HEK293 (cell line): ENCODE data around the gene CLPTM1.
A peak's percentile ranks its signal among the peaks of the same experiment; 100 is the strongest.

Experiments used
- CTCF ChIA-PET: fragments of 350-600 bp; formaldehyde crosslinking; extraction: SDS; loops from one replicate; lab custom pipeline; 2021; ENCODE audit warnings: antibody characterized with exemption; lab: Yijun Ruan, JAX
- POLR2A ChIA-PET: fragments of 300-600 bp; formaldehyde crosslinking; extraction: SDS; loops from one replicate; lab custom pipeline; 2020; ENCODE audit warnings: antibody characterized with exemption, inconsistent platforms; lab: Yijun Ruan, JAX
- H3K27ac ChIP-seq: fragments of 200-500 bp; sonication (Bioruptor generic); 2 replicates; pipeline ENCODE4 v1.5.1; 2014; ENCODE audit warnings: low read depth, low read length, control low read depth, inconsistent platforms; ENCODE audit errors: extremely low read depth
- H3K36me3 ChIP-seq, 2 experiments: fragments of 200-500 bp in 1 of 2; sonication (Bioruptor generic) in 1 of 2; 1 replicate in 1 of 2; 2 replicates in 1 of 2; pipeline ENCODE4 v1.5.1; 2014 to 2017; ENCODE audit warnings: inconsistent platforms in 2 of 2, low read length in 2 of 2; ENCODE audit not compliant: control insufficient read depth in 2 of 2, insufficient read depth in 1 of 2
- H3K4me1 ChIP-seq: fragments of 200-500 bp; sonication (Bioruptor generic); 2 replicates; pipeline ENCODE4 v1.5.1; 2014; ENCODE audit warnings: mild to moderate bottlenecking, low read length, inconsistent platforms; ENCODE audit not compliant: control insufficient read depth, insufficient read depth
- H3K4me3 ChIP-seq: 2 replicates; pipeline ENCODE4 v1.5.1; 2011; ENCODE audit warnings: low read depth, mild to moderate bottlenecking, control low read depth, low read length, moderate library complexity
- H3K9me3 ChIP-seq: fragments of 200-500 bp; sonication (Bioruptor generic); 2 replicates; pipeline ENCODE4 v1.5.1; 2014; ENCODE audit warnings: low read depth, low read length, inconsistent platforms; ENCODE audit not compliant: control insufficient read depth, insufficient read depth
- KLF1 ChIP-seq: fragments of 450-650 bp; formaldehyde crosslinking; IDR thresholded peaks from 2 replicates; pipeline ENCODE4 v1.5.1; 2016; ENCODE audit warnings: missing biosample characterization, missing genetic modification characterization
- KLF8 ChIP-seq: fragments of 450-650 bp; formaldehyde crosslinking; IDR thresholded peaks from 2 replicates; pipeline ENCODE4 v1.5.1; 2016; ENCODE audit warnings: missing biosample characterization, missing genetic modification characterization
- PATZ1 ChIP-seq: fragments of 450-650 bp; formaldehyde crosslinking; IDR thresholded peaks from 2 replicates; pipeline ENCODE4 v1.5.1; 2016; ENCODE audit warnings: missing biosample characterization, missing genetic modification characterization
- SCRT1 ChIP-seq: fragments of 450-650 bp; formaldehyde crosslinking; IDR thresholded peaks from 2 replicates; pipeline ENCODE4 v1.5.1; 2016; ENCODE audit warnings: missing biosample characterization, missing genetic modification characterization, borderline replicate concordance
- SP2 ChIP-seq: fragments of 450-650 bp; formaldehyde crosslinking; IDR thresholded peaks from 2 replicates; pipeline ENCODE4 v1.5.1; 2016; ENCODE audit warnings: missing biosample characterization, missing genetic modification characterization
- YY1 ChIP-seq: fragments of 450-650 bp; formaldehyde crosslinking; IDR thresholded peaks from 2 replicates; pipeline ENCODE4 v1.5.1; 2018; ENCODE audit warnings: missing biosample characterization, missing genetic modification characterization
- ZBTB10 ChIP-seq: fragments of 450-650 bp; formaldehyde crosslinking; IDR thresholded peaks from 2 replicates; pipeline ENCODE4 v1.5.1; 2016; ENCODE audit warnings: missing biosample characterization, missing genetic modification characterization
- ZIC2 ChIP-seq: fragments of 450-650 bp; formaldehyde crosslinking; IDR thresholded peaks from 2 replicates; pipeline ENCODE4 v1.5.1; 2016; ENCODE audit warnings: missing biosample characterization, missing genetic modification characterization
- ZNF112 ChIP-seq: fragments of 450-650 bp; formaldehyde crosslinking; IDR thresholded peaks from 2 replicates; pipeline ENCODE4 v1.5.0; 2017; ENCODE audit warnings: missing biosample characterization, missing genetic modification characterization
- ZNF175 ChIP-seq: fragments of 450-650 bp; formaldehyde crosslinking; IDR thresholded peaks from 2 replicates; pipeline ENCODE4 v1.5.1; 2016; ENCODE audit warnings: missing biosample characterization, missing genetic modification characterization
- ZNF184 ChIP-seq: fragments of 450-650 bp; IDR thresholded peaks from 2 replicates; pipeline ENCODE4 v1.5.1; 2018; ENCODE audit warnings: missing biosample characterization, mild to moderate bottlenecking, missing genetic modification characterization
- ZNF2 ChIP-seq: fragments of 450-650 bp; formaldehyde crosslinking; IDR thresholded peaks from 2 replicates; pipeline ENCODE4 v1.5.1; 2016; ENCODE audit warnings: missing biosample characterization, missing genetic modification characterization
- ZNF202 ChIP-seq: fragments of 450-650 bp; formaldehyde crosslinking; IDR thresholded peaks from 2 replicates; pipeline ENCODE4 v1.5.1; 2016; ENCODE audit warnings: missing biosample characterization, missing genetic modification characterization, borderline replicate concordance
- ZNF23 ChIP-seq: fragments of 450-650 bp; formaldehyde crosslinking; IDR thresholded peaks from 2 replicates; pipeline ENCODE4 v1.5.1; 2016; ENCODE audit warnings: missing biosample characterization, missing genetic modification characterization, borderline replicate concordance
- ZNF280D ChIP-seq: fragments of 450-650 bp; formaldehyde crosslinking; IDR thresholded peaks from 2 replicates; pipeline ENCODE4 v1.5.1; 2016; ENCODE audit warnings: missing biosample characterization, missing genetic modification characterization
- ZNF391 ChIP-seq: fragments of 450-650 bp; formaldehyde crosslinking; IDR thresholded peaks from 2 replicates; pipeline ENCODE4 v1.5.1; 2016; ENCODE audit warnings: low read depth, missing biosample characterization, missing genetic modification characterization, borderline replicate concordance
- ZNF449 ChIP-seq: fragments of 450-650 bp; formaldehyde crosslinking; IDR thresholded peaks from 2 replicates; pipeline ENCODE4 v1.5.1; 2017; ENCODE audit warnings: missing biosample characterization, mild to moderate bottlenecking, missing genetic modification characterization, moderate library complexity
- ZNF48 ChIP-seq: fragments of 450-650 bp; formaldehyde crosslinking; IDR thresholded peaks from 2 replicates; pipeline ENCODE4 v1.5.1; 2016; ENCODE audit warnings: missing biosample characterization, missing genetic modification characterization
- ZNF530 ChIP-seq: fragments of 450-650 bp; formaldehyde crosslinking; IDR thresholded peaks from 2 replicates; pipeline ENCODE4 v1.5.1; 2016; ENCODE audit warnings: low read depth, missing biosample characterization, missing genetic modification characterization
- ZNF549 ChIP-seq: fragments of 450-650 bp; IDR thresholded peaks from 2 replicates; pipeline ENCODE4 v1.5.1; 2018; ENCODE audit warnings: missing biosample characterization, missing genetic modification characterization, mild to moderate bottlenecking, inconsistent platforms, moderate library complexity
- ZNF580 ChIP-seq: fragments of 450-650 bp; formaldehyde crosslinking; IDR thresholded peaks from 2 replicates; pipeline ENCODE4 v1.5.1; 2016; ENCODE audit warnings: missing biosample characterization, missing genetic modification characterization
- ZNF585B ChIP-seq: fragments of 450-650 bp; formaldehyde crosslinking; IDR thresholded peaks from 2 replicates; pipeline ENCODE4 v1.5.1; 2016; ENCODE audit warnings: missing biosample characterization, missing genetic modification characterization
- ZNF623 ChIP-seq: fragments of 450-650 bp; formaldehyde crosslinking; IDR thresholded peaks from 2 replicates; pipeline ENCODE4 v1.5.1; 2016; ENCODE audit warnings: missing biosample characterization, missing genetic modification characterization
- ZNF624 ChIP-seq: fragments of 450-650 bp; formaldehyde crosslinking; IDR thresholded peaks from 2 replicates; pipeline ENCODE4 v1.5.1; 2017; ENCODE audit warnings: missing biosample characterization, missing genetic modification characterization
- ZNF707 ChIP-seq: fragments of 450-650 bp; formaldehyde crosslinking; IDR thresholded peaks from 2 replicates; pipeline ENCODE4 v1.5.1; 2016; ENCODE audit warnings: missing biosample characterization, missing genetic modification characterization
- ZNF76 ChIP-seq: fragments of 450-650 bp; formaldehyde crosslinking; IDR thresholded peaks from 2 replicates; pipeline ENCODE4; 2016; ENCODE audit warnings: low read depth, missing biosample characterization, missing genetic modification characterization, borderline replicate concordance

Gene CLPTM1

GRCh38 chr19:44993926-44994537, 38.9 kb downstream of the CLPTM1 start (continued):
- TF ChIP-seq ZNF112 (tag by site-specific recombination), result no peak
- TF ChIP-seq PATZ1 (tag by site-specific recombination), result no peak
- no peak for TF ChIP-seq ZBTB10 (tag by site-specific recombination)
- no peak for TF ChIP-seq ZNF707
- no peak for TF ChIP-seq ZNF624 (tag by site-specific recombination)
- no peak for TF ChIP-seq SCRT1 (tag by site-specific recombination)
- TF ChIP-seq, all 188 proteins: peak for 0

GRCh38 chr19:44998025-44998424, 42.8 kb downstream of the CLPTM1 start:
- ChIA-PET POLR2A (interaction anchor here (0.7 kb wide), 2 partner anchors 41 to 113 kb away, joined by 4 read pairs; no protein-coding TSS in a partner anchor), CTCF (interaction anchor here (0.6 to 0.7 kb wide), 2 partner anchors 9 to 274 kb away, joined by 3 read pairs; no protein-coding TSS in a partner anchor)
- Histone ChIP-seq H3K36me3 (peaks cover 0 to 4% of the 10 kb centered on the region in 2 experiments; a peak in 2 of 3 replicates), H3K4me3 (no peak overlapping the region), H3K9me3 (no peaks in the 10 kb centered on the region), H3K27ac (no peak overlapping the region)
- TF ChIP-seq ZNF202 (tag by site-specific recombination) (no peak), ZNF530 (no peak), ZIC2 (tag by site-specific recombination) (no peak), ZNF184 (no peak), ZNF2 (no peak), KLF8 (tag by site-specific recombination) (no peak), SP2 (tag by site-specific recombination) (no peak), ZNF391 (0 out of 2 replicates have a peak, but pooled peaks have one; percentile 19), ZNF280D (tag by site-specific recombination) (peak; percentile 86; the same call in 1 of the 2 replicates), ZNF449 (no peak), KLF1 (tag by site-specific recombination) (no peak), ZNF580 (peak; percentile 51; the same call in 1 of the 2 replicates), ZNF76 (tag by site-specific recombination) (no peak), YY1 (tag by site-specific recombination) (no peak), ZNF175 (tag by site-specific recombination) (no peak), ZNF48 (tag by site-specific recombination) (no peak), ZNF623 (tag by site-specific recombination) (peak; percentile 100), ZNF549 (no peak), ZNF585B (no peak), ZNF23 (no peak)
- TF ChIP-seq, all 188 proteins: peak for 4
- peaks cover 2% of the 10 kb centered on the region; the same call in 1 of the 2 replicates for H3K4me1 ChIP-seq
